ENCODE measurements around the gene UGT1A8. TPM values are rescaled to one million over a fixed set of nuclear protein-coding genes. Genes with fewer than 3 reads are reported as not detected.

Gene UGT1A8
- polyA plus RNA-seq, 4 donors, result 0.07 to 13.6 (median 4.9) TPM

DNA sequence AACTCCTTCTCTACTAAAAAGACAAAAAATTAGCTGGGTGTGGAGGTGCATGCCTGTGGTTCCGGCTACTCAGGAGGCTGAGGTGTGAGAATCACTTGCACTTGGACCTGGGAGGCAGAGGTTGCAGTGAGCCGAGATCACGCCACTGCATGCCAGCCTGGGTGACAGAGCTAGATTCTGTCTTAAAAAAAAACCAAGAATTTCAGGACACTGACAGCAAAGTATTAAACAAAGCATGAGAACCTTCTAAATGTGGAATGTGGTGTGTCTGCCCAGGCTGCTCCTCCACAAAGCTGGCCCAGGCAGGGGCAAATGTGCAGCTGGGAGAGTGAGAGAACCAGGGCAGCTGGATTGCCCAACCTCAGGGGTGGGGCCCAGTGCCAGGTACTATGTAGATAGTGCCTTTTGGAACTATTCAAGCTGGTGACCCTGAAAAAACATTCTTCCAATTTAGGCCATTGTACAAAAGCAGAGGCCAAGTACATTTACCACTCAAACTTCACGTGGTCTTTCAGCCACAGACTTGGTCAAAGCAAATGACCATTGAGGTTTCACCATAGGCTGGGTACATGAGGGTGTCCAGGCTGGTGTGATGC is 88.6 kb downstream of the UGT1A8 start:
- peak overlapping the region in 1 of 3 donors; percentile 73 for H3K27ac ChIP-seq (ENCODE audit: low read depth in 1 of 3, low read length in 2 of 3)

DNA sequence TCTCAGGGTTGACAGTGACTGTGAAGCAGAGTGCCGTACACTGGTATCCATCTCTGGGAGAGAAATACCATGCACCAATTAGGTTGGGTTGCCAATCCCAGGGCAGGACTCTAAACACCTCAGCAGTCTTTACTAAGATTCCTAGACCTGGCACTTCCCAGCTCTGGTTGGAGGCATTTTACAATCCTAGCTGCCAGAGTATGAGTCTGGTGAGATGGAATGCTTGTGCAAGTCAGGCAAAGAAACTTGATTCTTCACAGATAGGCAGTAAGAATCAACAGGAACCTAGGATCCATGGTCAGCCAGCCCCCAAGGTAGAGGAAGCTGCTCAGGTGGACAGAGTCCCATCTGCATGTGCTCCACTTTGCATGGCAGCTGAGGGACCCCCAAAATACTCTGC is 89.3 kb downstream of the UGT1A8 start:
- H3K4me1 ChIP-seq (ENCODE audit: control insufficient read depth in 3 of 3, insufficient read depth in 2 of 3, low read depth in 1 of 3, low read length in 2 of 3), result peaks cover 3 to 4% (median 3%) of the 10 kb centered on the region in 3 donors
- H3K27ac ChIP-seq (ENCODE audit: low read depth in 1 of 3, low read length in 2 of 3), result peak overlapping the region in 1 of 3 donors; percentile 21
- WGBS, 3 donors, result 4 to 78% (median 33%) methylated on average over 1 of the region's 1 CpG
- no peaks in the 10 kb centered on the region for H3K9me3 ChIP-seq (ENCODE audit: control insufficient read depth in 2 of 2, insufficient read depth in 1 of 2, low read depth in 1 of 2, low read length in 1 of 2)
- H3K27me3 ChIP-seq (ENCODE audit: control insufficient read depth in 3 of 3, insufficient read depth in 3 of 3, low read length in 3 of 3), result no peaks in the 10 kb centered on the region
- FAIRE-seq, result no peak
- no peak for DNase-seq
- no peaks in the 10 kb centered on the region for H3K36me3 ChIP-seq (ENCODE audit: control insufficient read depth in 3 of 3, insufficient read depth in 2 of 3, low read depth in 1 of 3, low read length in 3 of 3)
- no peak overlapping the region for H3K4me3 ChIP-seq (ENCODE audit: low read depth in 1 of 3, low read length in 3 of 3)

More for the DNA sequence above, 88.6 kb downstream of the UGT1A8 start:
- Histone ChIP-seq H3K27me3 (ENCODE audit: control insufficient read depth in 3 of 3, insufficient read depth in 3 of 3, low read length in 3 of 3) (no peaks in the 10 kb centered on the region), H3K4me1 (ENCODE audit: control insufficient read depth in 3 of 3, insufficient read depth in 2 of 3, low read depth in 1 of 3, low read length in 2 of 3) (peaks cover 0 to 4% (median 0%) of the 10 kb centered on the region in 3 donors), H3K4me3 (ENCODE audit: low read depth in 1 of 3, low read length in 3 of 3) (no peak overlapping the region), H3K36me3 (ENCODE audit: control insufficient read depth in 3 of 3, insufficient read depth in 2 of 3, low read depth in 1 of 3, low read length in 3 of 3) (no peaks in the 10 kb centered on the region), H3K9me3 (ENCODE audit: control insufficient read depth in 2 of 2, insufficient read depth in 1 of 2, low read depth in 1 of 2, low read length in 1 of 2) (no peaks in the 10 kb centered on the region)
- DNase-seq (peak; percentile 43 to 77), FAIRE-seq (no peak)
- WGBS, 3 donors, result 23 to 46% (median 30%) methylated on average over 4 of the region's 4 CpGs

DNA sequence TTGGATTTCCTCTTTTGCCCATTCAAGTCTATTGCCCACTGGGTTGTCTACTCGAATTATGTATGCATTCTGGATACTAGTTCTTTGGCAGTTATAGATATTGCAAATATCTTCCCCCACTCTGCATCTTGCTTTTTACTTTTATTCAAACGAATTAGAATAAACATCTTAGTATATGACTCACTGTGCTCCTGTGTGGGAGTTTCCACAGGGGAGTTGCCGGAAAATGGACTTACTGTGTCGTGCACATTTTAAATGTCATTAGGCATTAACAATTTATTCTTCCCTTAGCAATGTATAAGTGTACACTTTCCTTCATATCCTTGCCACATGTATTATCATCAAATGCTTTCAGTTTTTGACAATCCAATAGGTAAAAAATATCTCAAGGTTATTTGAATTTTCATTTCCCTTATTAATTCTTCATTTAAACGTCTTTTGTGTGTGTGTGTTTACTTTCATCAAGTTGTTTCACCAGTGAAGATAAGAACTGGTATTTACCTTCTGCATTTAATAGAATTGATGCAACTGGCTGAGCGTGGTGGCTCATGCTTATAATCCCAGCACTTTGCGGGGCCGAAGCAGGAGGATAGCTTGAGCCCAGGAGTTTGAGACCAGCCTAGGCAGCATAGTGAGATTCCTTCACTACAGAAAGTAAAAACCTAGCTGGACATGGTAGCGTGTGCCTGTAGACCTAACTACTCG is 90.7 kb downstream of the UGT1A8 start:
- no peaks in the 10 kb centered on the region for H3K36me3 ChIP-seq (ENCODE audit: control insufficient read depth in 3 of 3, insufficient read depth in 2 of 3, low read depth in 1 of 3, low read length in 3 of 3)
- no peak overlapping the region for H3K27ac ChIP-seq (ENCODE audit: low read depth in 1 of 3, low read length in 2 of 3)
- WGBS, 3 donors, result 72 to 74% (median 73%) methylated on average over 10 of the region's 10 CpGs
- no peak for FAIRE-seq
- no peak for DNase-seq
- no peaks in the 10 kb centered on the region for H3K27me3 ChIP-seq (ENCODE audit: control insufficient read depth in 3 of 3, insufficient read depth in 3 of 3, low read length in 3 of 3)
- peaks cover 3 to 14% (median 8%) of the 10 kb centered on the region in 3 donors for H3K4me1 ChIP-seq (ENCODE audit: control insufficient read depth in 3 of 3, insufficient read depth in 2 of 3, low read depth in 1 of 3, low read length in 2 of 3)
- no peaks in the 10 kb centered on the region for H3K9me3 ChIP-seq (ENCODE audit: control insufficient read depth in 2 of 2, insufficient read depth in 1 of 2, low read depth in 1 of 2, low read length in 1 of 2)
- H3K4me3 ChIP-seq (ENCODE audit: low read depth in 1 of 3, low read length in 3 of 3), result no peak overlapping the region

DNA sequence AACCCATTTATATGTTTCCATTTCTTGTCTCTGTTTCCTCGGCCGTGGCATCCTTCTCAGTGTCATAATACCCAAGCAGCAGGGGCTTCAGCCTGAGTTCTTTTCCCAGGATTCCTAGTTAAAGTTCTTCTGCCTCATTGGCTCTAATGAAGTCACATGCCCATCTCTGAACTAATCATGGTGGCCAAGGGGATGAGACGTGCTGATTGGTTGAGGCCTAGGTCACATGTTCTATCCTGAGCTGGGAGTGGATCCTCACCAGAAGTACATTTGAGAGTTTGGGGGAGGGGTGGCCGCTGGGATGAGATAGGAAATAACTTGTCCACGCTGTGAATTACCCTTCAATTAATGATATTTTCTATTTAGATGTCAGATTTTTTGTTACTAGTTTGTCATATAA is 91.5 kb downstream of the UGT1A8 start:
- H3K36me3 ChIP-seq (ENCODE audit: control insufficient read depth in 3 of 3, insufficient read depth in 2 of 3, low read depth in 1 of 3, low read length in 3 of 3), result no peaks in the 10 kb centered on the region
- no peaks in the 10 kb centered on the region for H3K27me3 ChIP-seq (ENCODE audit: control insufficient read depth in 3 of 3, insufficient read depth in 3 of 3, low read length in 3 of 3)
- no peak overlapping the region for H3K27ac ChIP-seq (ENCODE audit: low read depth in 1 of 3, low read length in 2 of 3)
- 78 to 91% (median 88%) methylated on average over 5 of the region's 5 CpGs for WGBS, 3 donors
- H3K4me1 ChIP-seq (ENCODE audit: control insufficient read depth in 3 of 3, insufficient read depth in 2 of 3, low read depth in 1 of 3, low read length in 2 of 3), result peaks cover 3 to 14% (median 8%) of the 10 kb centered on the region in 3 donors
- FAIRE-seq, result no peak
- no peaks in the 10 kb centered on the region for H3K9me3 ChIP-seq (ENCODE audit: control insufficient read depth in 2 of 2, insufficient read depth in 1 of 2, low read depth in 1 of 2, low read length in 1 of 2)
- no peak for DNase-seq
- no peak overlapping the region for H3K4me3 ChIP-seq (ENCODE audit: low read depth in 1 of 3, low read length in 3 of 3)

DNA sequence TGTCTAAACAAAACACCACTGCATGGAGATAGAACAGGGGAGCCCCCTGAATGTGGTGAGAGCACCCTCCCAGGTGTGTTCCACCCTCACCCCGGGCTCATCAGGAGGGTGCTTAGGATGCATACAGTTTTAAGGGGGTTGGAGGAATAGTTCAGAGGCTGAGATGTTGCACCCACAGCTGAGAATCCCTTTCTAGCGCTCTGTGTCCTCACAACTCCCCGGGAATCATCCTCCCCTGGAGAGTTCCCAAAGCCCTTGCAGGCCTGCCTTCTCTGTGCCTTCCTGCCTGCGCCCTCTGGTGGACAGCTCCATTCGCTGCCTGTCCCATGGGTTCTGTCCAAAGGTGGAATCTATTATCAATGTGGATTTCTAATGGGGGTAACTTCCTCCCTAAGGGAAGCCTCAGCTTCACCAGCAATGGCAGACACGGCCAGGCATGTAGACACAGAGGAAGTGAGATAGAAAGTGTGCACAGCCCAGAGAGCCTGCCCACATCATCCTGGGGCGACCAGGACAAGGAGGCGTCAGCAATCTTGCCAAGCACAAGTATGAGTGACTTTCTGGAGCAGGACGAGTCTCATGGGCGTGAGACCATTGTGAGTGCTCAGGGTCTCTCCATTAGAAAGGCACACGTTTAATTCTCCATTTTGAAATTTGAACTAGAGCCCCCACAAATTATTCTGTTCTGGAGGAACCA is 94.0 kb downstream of the UGT1A8 start:
- Histone ChIP-seq H3K4me3 (ENCODE audit: low read depth in 1 of 3, low read length in 3 of 3) (no peak overlapping the region), H3K36me3 (ENCODE audit: control insufficient read depth in 3 of 3, insufficient read depth in 2 of 3, low read depth in 1 of 3, low read length in 3 of 3) (no peaks in the 10 kb centered on the region), H3K27ac (ENCODE audit: low read depth in 1 of 3, low read length in 2 of 3) (no peak overlapping the region), H3K9me3 (ENCODE audit: control insufficient read depth in 2 of 2, insufficient read depth in 1 of 2, low read depth in 1 of 2, low read length in 1 of 2) (no peaks in the 10 kb centered on the region), H3K4me1 (ENCODE audit: control insufficient read depth in 3 of 3, insufficient read depth in 2 of 3, low read depth in 1 of 3, low read length in 2 of 3) (peaks cover 3 to 14% (median 5%) of the 10 kb centered on the region in 3 donors), H3K27me3 (ENCODE audit: control insufficient read depth in 3 of 3, insufficient read depth in 3 of 3, low read length in 3 of 3) (no peaks in the 10 kb centered on the region)
- FAIRE-seq (no peak), DNase-seq (peak; percentile 83 to 86)
- WGBS, 3 donors, result 37 to 42% (median 41%) methylated on average over 11 of the region's 11 CpGs

DNA sequence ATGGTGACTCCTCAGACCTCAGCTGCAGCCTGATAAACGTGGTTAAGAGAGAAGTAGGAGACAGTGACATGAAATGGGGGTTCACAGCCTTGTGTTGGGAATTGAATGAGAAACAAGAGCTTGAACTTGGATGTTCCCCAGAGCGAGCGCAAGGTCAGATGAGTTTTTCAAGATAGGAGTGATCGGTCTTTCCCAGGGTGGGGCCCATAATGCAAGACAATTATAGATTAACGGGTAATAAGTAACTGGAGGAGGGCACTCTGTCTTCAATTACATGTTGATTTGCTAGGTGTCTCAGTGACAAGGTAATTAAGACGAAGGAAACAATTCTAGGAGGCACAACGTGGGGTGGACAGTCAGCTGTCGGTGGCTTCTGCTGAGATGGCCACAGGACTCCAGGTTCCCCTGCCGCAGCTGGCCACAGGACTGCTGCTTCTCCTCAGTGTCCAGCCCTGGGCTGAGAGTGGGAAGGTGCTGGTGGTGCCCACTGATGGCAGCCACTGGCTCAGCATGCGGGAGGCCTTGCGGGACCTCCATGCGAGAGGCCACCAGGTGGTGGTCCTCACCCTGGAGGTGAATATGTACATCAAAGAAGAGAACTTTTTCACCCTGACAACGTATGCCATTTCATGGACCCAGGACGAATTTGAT is 95.3 kb downstream of the UGT1A8 start, which contains the start of gene UGT1A5:
TSS of gene UGT1A5 (plus strand) at position 297 of the 651 bp plus-strand sequence. CDS start at position 382, 85 bp downstream.
- H3K4me1 ChIP-seq (ENCODE audit: control insufficient read depth in 3 of 3, insufficient read depth in 2 of 3, low read depth in 1 of 3, low read length in 2 of 3), result peaks cover 3 to 14% (median 7%) of the 10 kb centered on the region in 3 donors
- H3K9me3 ChIP-seq (ENCODE audit: control insufficient read depth in 2 of 2, insufficient read depth in 1 of 2, low read depth in 1 of 2, low read length in 1 of 2), result no peaks in the 10 kb centered on the region
- 49 to 68% (median 50%) methylated on average over 14 of the region's 14 CpGs for WGBS, 3 donors
- no peaks in the 10 kb centered on the region for H3K36me3 ChIP-seq (ENCODE audit: control insufficient read depth in 3 of 3, insufficient read depth in 2 of 3, low read depth in 1 of 3, low read length in 3 of 3)
- peak within 1 kb of the TSS in 2 of 3 donors; percentile 33 to 69 for H3K27ac ChIP-seq (ENCODE audit: low read depth in 1 of 3, low read length in 2 of 3)
- H3K27me3 ChIP-seq (ENCODE audit: control insufficient read depth in 3 of 3, insufficient read depth in 3 of 3, low read length in 3 of 3), result no peaks in the 10 kb centered on the region
- H3K4me3 ChIP-seq (ENCODE audit: low read depth in 1 of 3, low read length in 3 of 3), result peak within 1 kb of the TSS in 1 of 3 donors; percentile 21
- DNase-seq (peak; percentile 61 to 89), FAIRE-seq (no peak)

DNA sequence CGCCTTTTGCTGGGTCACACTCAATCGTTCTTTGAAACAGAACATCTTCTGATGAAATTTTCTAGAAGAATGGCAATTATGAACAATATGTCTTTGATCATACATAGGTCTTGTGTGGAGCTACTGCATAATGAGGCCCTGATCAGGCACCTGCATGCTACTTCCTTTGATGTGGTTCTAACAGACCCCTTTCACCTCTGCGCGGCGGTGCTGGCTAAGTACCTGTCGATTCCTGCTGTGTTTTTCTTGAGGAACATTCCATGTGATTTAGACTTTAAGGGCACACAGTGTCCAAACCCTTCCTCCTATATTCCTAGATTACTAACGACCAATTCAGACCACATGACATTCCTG is 95.8 kb downstream of the UGT1A8 start:
- FAIRE-seq, result no peak
- Histone ChIP-seq H3K27ac (ENCODE audit: low read depth in 1 of 3, low read length in 2 of 3) (no peak overlapping the region), H3K4me1 (ENCODE audit: control insufficient read depth in 3 of 3, insufficient read depth in 2 of 3, low read depth in 1 of 3, low read length in 2 of 3) (peaks cover 3 to 14% (median 8%) of the 10 kb centered on the region in 3 donors), H3K4me3 (ENCODE audit: low read depth in 1 of 3, low read length in 3 of 3) (no peak overlapping the region), H3K9me3 (ENCODE audit: control insufficient read depth in 2 of 2, insufficient read depth in 1 of 2, low read depth in 1 of 2, low read length in 1 of 2) (no peaks in the 10 kb centered on the region), H3K27me3 (ENCODE audit: control insufficient read depth in 3 of 3, insufficient read depth in 3 of 3, low read length in 3 of 3) (no peaks in the 10 kb centered on the region), H3K36me3 (ENCODE audit: control insufficient read depth in 3 of 3, insufficient read depth in 2 of 3, low read depth in 1 of 3, low read length in 3 of 3) (no peaks in the 10 kb centered on the region)
- no peak for DNase-seq
- WGBS, 3 donors, result 68 to 90% (median 79%) methylated on average over 7 of the region's 7 CpGs

DNA sequence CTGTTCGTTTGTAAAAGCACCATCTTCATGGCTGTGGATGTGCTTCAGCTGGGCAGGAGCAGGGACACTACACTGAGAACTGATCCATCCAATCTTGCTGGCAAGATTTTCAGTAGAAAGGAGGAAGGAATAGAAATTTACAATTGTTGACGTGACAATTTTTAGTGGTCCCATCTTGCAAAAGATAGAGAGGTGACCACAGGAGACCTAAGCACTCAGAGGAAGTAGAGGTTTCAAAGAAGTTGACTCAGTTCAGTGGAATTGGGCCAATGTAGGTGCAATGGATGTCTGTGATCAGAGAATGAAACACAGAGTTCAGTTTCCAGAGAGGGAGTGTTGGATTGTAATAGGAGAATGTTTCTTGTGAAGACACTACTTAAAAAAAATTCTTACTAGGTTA is 96.7 kb downstream of the UGT1A8 start:
- Histone ChIP-seq H3K36me3 (ENCODE audit: control insufficient read depth in 3 of 3, insufficient read depth in 2 of 3, low read depth in 1 of 3, low read length in 3 of 3) (no peaks in the 10 kb centered on the region), H3K27ac (ENCODE audit: low read depth in 1 of 3, low read length in 2 of 3) (no peak overlapping the region), H3K9me3 (ENCODE audit: control insufficient read depth in 2 of 2, insufficient read depth in 1 of 2, low read depth in 1 of 2, low read length in 1 of 2) (no peaks in the 10 kb centered on the region), H3K27me3 (ENCODE audit: control insufficient read depth in 3 of 3, insufficient read depth in 3 of 3, low read length in 3 of 3) (no peaks in the 10 kb centered on the region), H3K4me1 (ENCODE audit: control insufficient read depth in 3 of 3, insufficient read depth in 2 of 3, low read depth in 1 of 3, low read length in 2 of 3) (peaks cover 3 to 17% (median 8%) of the 10 kb centered on the region in 3 donors), H3K4me3 (ENCODE audit: low read depth in 1 of 3, low read length in 3 of 3) (no peak overlapping the region)
- WGBS, 3 donors, result 69 to 83% (median 72%) methylated on average over 2 of the region's 2 CpGs
- FAIRE-seq (no peak), DNase-seq (no peak)
